ENCODE results near the gene TMEM200A.

DNA sequence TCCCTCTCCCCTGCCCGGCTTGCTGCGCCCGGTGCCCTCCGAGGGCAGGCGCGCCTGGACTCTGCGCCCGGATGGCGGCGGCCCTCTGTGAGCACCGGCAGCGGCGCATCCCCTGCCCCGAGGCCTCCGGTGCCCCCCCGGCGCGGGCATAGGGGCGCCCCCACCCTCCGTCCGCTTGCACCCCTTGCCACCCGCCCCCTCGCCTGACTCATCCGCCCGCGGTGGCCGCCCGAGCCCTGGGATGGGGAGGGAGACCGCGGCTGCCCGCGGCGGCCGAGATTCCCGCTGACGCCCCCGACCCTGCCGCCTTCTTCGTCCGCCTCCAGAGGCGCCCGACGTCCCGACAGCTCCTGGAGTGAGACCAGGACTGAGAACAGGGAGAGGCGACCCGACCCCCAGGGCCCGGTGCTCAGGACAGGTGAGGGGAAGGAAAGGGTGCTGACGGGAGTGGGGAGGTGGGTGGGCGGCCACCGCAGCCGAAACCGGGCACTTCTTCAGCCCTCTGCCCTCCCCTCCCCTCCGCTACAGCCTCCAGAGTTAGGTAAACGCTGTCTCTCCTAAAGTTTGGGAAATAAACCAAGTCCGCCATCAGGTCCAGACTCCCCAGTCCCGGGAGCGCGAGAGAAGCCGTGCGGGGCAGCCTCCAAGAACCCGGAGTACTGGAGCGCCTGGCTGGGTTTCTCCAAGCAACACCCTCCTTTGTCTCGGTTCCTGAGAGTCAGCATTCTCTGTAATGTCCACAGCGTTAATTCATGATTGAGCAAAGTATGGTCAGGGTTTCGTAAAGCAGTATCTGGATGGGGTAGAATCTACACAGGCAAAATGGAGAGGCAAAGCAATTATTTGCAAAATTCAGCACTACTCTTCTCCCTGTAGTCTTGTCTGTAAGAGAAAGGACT is 539 bp downstream of the TMEM200A start:
- TF ChIP-seq, protein P1, sequence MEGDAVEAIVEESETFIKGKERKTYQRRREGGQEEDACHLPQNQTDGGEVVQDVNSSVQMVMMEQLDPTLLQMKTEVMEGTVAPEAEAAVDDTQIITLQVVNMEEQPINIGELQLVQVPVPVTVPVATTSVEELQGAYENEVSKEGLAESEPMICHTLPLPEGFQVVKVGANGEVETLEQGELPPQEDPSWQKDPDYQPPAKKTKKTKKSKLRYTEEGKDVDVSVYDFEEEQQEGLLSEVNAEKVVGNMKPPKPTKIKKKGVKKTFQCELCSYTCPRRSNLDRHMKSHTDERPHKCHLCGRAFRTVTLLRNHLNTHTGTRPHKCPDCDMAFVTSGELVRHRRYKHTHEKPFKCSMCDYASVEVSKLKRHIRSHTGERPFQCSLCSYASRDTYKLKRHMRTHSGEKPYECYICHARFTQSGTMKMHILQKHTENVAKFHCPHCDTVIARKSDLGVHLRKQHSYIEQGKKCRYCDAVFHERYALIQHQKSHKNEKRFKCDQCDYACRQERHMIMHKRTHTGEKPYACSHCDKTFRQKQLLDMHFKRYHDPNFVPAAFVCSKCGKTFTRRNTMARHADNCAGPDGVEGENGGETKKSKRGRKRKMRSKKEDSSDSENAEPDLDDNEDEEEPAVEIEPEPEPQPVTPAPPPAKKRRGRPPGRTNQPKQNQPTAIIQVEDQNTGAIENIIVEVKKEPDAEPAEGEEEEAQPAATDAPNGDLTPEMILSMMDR (IDR thresholded peaks at IDR 0.05): no peak
- TF ChIP-seq POLR2A (IDR thresholded peaks at IDR 0.05): peak in 1 of 3 donors; percentile 18

All from body of pancreas (tissue), 4 donors.